ENCODE measurements around the gene ZBTB7A. TPM values are rescaled to one million over a fixed set of nuclear protein-coding genes. Genes with fewer than 3 reads are reported as not detected.

Gene ZBTB7A
- total RNA-seq, 1 experiment from 2014 or later = 25.9 TPM

DNA sequence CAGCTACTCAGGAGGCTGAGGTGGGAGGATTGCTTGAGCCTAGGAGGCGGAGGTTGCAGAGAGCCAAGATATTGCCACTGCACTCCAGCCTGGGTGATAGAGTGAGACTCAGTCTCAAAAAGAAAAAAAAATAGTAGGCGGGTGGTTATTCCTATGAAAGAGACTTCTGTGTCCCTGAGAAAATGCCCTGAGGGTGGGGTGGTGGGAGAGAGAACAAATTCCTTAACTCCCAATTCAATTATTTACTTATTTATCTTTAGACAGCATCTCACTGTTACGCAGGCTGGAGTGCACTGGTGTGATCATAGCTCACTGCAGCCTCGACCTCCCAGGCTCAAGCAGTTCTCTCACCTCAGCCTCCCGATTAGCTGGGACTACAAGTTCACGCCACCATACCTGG lies 71.1 kb downstream of the ZBTB7A start:
- ChIA-PET CTCF (no interaction called here), POLR2A (ENCODE audit: low non-redundant PET) (no interaction called here)
- intact Hi-C loops (cut with micrococcal nuclease; ENCODE audit: unreplicated experiment) = no loop called here
- H3K4me1 ChIP-seq (ENCODE audit: insufficient read depth, low read length, poor library complexity, severe bottlenecking) = no peaks in the 10 kb centered on the region
- no peaks in the 10 kb centered on the region for H3K36me3 ChIP-seq (ENCODE audit: insufficient read depth, low read length, poor library complexity, severe bottlenecking)
- no peak overlapping the region for H3K4me3 ChIP-seq (ENCODE audit: low read depth, low read length, poor library complexity, severe bottlenecking)
- no peaks in the 10 kb centered on the region for H3K9me3 ChIP-seq (ENCODE audit: low read depth, low read length, poor library complexity, severe bottlenecking)
- TF ChIP-seq, protein P1, sequence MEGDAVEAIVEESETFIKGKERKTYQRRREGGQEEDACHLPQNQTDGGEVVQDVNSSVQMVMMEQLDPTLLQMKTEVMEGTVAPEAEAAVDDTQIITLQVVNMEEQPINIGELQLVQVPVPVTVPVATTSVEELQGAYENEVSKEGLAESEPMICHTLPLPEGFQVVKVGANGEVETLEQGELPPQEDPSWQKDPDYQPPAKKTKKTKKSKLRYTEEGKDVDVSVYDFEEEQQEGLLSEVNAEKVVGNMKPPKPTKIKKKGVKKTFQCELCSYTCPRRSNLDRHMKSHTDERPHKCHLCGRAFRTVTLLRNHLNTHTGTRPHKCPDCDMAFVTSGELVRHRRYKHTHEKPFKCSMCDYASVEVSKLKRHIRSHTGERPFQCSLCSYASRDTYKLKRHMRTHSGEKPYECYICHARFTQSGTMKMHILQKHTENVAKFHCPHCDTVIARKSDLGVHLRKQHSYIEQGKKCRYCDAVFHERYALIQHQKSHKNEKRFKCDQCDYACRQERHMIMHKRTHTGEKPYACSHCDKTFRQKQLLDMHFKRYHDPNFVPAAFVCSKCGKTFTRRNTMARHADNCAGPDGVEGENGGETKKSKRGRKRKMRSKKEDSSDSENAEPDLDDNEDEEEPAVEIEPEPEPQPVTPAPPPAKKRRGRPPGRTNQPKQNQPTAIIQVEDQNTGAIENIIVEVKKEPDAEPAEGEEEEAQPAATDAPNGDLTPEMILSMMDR (conservative IDR thresholded peaks at IDR 0.05; ENCODE audit: low read depth, low read length) = no peak
- no peak for TF ChIP-seq EZH2 (IDR thresholded peaks at IDR 0.05; ENCODE audit: borderline replicate concordance, low read depth, low read length, poor library complexity, severe bottlenecking)
- no peak for DNase-seq (ENCODE audit: low spot score)
- H3K27ac ChIP-seq (ENCODE audit: low read depth, low read length, poor library complexity, severe bottlenecking) = no peak overlapping the region
- H3K27me3 ChIP-seq (replicated peaks; ENCODE audit: insufficient read depth, low read depth, low read length, poor library complexity) = no peaks in the 10 kb centered on the region
- no TSS peak for BruUV-seq (replicated peaks)

Other genes with a start within 250 kb of the ZBTB7A start
- gene ZFR2, start 197.9 kb downstream of the ZBTB7A start, total RNA-seq (2021) = 1.7 and 2.0 TPM in 2 replicates
- gene ATCAY, start 186.2 kb downstream of the ZBTB7A start, total RNA-seq (2021) = 0.76 and 0.95 TPM in 2 replicates
- gene NMRK2, start 133.8 kb downstream of the ZBTB7A start, total RNA-seq (2021) = not detected in 2 replicates
- 58.3 and 65.9 TPM in 2 replicates for gene DAPK3, start 95.8 kb downstream of the ZBTB7A start, total RNA-seq (2021)
- gene EEF2, start 81.4 kb downstream of the ZBTB7A start, total RNA-seq (2021) = 2,701 and 2,706 TPM in 2 replicates
- gene PIAS4, start 59.2 kb downstream of the ZBTB7A start, total RNA-seq (2021) = 48.1 and 59.1 TPM in 2 replicates
- 185 and 198 TPM in 2 replicates for gene MAP2K2, start 57.2 kb upstream of the ZBTB7A start, total RNA-seq (2021)
- not detected in 2 replicates for gene CREB3L3, start 86.7 kb upstream of the ZBTB7A start, total RNA-seq (2021)
- gene SIRT6, start 115.7 kb upstream of the ZBTB7A start, total RNA-seq (2021) = 36.3 and 39.3 TPM in 2 replicates
- gene ANKRD24, start 115.8 kb upstream of the ZBTB7A start, total RNA-seq (2021) = 10.9 and 12.2 TPM in 2 replicates
- gene EBI3, start 162.6 kb upstream of the ZBTB7A start, total RNA-seq (2021) = 1.5 and 2.0 TPM in 2 replicates
- gene YJU2, start 180.2 kb upstream of the ZBTB7A start, total RNA-seq (2021) = 33.3 and 34.7 TPM in 2 replicates
- not detected in 2 replicates for gene SHD, start 212.4 kb upstream of the ZBTB7A start, total RNA-seq (2021)
- not detected in 2 replicates for gene TMIGD2, start 235.5 kb upstream of the ZBTB7A start, total RNA-seq (2021)
- gene FSD1, start 237.7 kb upstream of the ZBTB7A start, total RNA-seq (2021) = 10.4 and 14.4 TPM in 2 replicates

All from A673 (cell line).